Lower lobe of right lung (tissue), 2 donors: ENCODE data around the gene CARD10. TPM values are rescaled to one million over a fixed set of nuclear protein-coding genes. Genes with fewer than 3 reads are reported as not detected.

Source experiments
- ATAC-seq, 2 donors: fragments of 200-7000 bp; cut with Tn5 transposase; one replicate each; pipeline ENCODE4 v1.9.1; 2020 to 2022; ENCODE audit warnings: mild to moderate bottlenecking in 2 of 2, moderate library complexity in 2 of 2
- DNase-seq: peaks from one replicate; pipeline ENCODE4 v3.0.0-alpha.2; 2020
- H3K27ac ChIP-seq: fragments of 200-600 bp; one replicate; pipeline ENCODE4 v1.8.0; 2022
- H3K27me3 ChIP-seq: fragments of 200-600 bp; one replicate; pipeline ENCODE4 v1.8.0; 2022; ENCODE audit warnings: low read depth
- H3K36me3 ChIP-seq: fragments of 200-600 bp; one replicate; pipeline ENCODE4 v1.8.0; 2022; ENCODE audit warnings: mild to moderate bottlenecking
- H3K4me1 ChIP-seq: fragments of 200-600 bp; one replicate; pipeline ENCODE4 v1.8.0; 2022
- H3K4me3 ChIP-seq: fragments of 200-600 bp; one replicate; pipeline ENCODE4 v1.8.0; 2022; ENCODE audit warnings: mild to moderate bottlenecking
- H3K9me3 ChIP-seq: fragments of 200-600 bp; one replicate; pipeline ENCODE4 v1.8.0; 2022
- intact Hi-C: fragments of 100-400 bp; cut with DNase I; formaldehyde crosslinking; loops from one replicate; pipeline ENCODE4 v1.11.0; 2022
- long read RNA-seq: library from polyadenylated mRNA; unstranded; transcript quantifications from one replicate; pipeline ENCODE4 v2.0.0, GENCODE V29; 2021
- total RNA-seq: library from RNA; stranded (reverse); fragmentation: NEBNext Ultra II Directional; extraction: Animal tissue kit (Norgen Biotek cat#: 25700); gene quantifications from one replicate; pipeline ENCODE4 v1.2.1, GENCODE V29; 2021
- TF ChIP-seq, protein P1 (sequence below): fragments of 200-600 bp; IDR thresholded peaks from one replicate; pipeline ENCODE4 v1.8.0; 2022; ENCODE audit warnings: antibody characterized with exemption, mild to moderate bottlenecking
- donor health status: DM: no; HTN: yes; CAD: no; lungs with severe emphysema.

Gene CARD10, protein sequence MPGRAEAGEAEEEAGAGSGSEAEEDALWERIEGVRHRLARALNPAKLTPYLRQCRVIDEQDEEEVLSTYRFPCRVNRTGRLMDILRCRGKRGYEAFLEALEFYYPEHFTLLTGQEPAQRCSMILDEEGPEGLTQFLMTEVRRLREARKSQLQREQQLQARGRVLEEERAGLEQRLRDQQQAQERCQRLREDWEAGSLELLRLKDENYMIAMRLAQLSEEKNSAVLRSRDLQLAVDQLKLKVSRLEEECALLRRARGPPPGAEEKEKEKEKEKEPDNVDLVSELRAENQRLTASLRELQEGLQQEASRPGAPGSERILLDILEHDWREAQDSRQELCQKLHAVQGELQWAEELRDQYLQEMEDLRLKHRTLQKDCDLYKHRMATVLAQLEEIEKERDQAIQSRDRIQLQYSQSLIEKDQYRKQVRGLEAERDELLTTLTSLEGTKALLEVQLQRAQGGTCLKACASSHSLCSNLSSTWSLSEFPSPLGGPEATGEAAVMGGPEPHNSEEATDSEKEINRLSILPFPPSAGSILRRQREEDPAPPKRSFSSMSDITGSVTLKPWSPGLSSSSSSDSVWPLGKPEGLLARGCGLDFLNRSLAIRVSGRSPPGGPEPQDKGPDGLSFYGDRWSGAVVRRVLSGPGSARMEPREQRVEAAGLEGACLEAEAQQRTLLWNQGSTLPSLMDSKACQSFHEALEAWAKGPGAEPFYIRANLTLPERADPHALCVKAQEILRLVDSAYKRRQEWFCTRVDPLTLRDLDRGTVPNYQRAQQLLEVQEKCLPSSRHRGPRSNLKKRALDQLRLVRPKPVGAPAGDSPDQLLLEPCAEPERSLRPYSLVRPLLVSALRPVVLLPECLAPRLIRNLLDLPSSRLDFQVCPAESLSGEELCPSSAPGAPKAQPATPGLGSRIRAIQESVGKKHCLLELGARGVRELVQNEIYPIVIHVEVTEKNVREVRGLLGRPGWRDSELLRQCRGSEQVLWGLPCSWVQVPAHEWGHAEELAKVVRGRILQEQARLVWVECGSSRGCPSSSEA
- total RNA-seq: 14.9 TPM
- long read RNA-seq, full-length matches to known transcripts: 15 of 33 reads
- long read RNA-seq, partial matches to known transcripts: 12 of 33 reads
- long read RNA-seq, other reads (novel, unspliced or antisense): 6 of 33 reads

DNA sequence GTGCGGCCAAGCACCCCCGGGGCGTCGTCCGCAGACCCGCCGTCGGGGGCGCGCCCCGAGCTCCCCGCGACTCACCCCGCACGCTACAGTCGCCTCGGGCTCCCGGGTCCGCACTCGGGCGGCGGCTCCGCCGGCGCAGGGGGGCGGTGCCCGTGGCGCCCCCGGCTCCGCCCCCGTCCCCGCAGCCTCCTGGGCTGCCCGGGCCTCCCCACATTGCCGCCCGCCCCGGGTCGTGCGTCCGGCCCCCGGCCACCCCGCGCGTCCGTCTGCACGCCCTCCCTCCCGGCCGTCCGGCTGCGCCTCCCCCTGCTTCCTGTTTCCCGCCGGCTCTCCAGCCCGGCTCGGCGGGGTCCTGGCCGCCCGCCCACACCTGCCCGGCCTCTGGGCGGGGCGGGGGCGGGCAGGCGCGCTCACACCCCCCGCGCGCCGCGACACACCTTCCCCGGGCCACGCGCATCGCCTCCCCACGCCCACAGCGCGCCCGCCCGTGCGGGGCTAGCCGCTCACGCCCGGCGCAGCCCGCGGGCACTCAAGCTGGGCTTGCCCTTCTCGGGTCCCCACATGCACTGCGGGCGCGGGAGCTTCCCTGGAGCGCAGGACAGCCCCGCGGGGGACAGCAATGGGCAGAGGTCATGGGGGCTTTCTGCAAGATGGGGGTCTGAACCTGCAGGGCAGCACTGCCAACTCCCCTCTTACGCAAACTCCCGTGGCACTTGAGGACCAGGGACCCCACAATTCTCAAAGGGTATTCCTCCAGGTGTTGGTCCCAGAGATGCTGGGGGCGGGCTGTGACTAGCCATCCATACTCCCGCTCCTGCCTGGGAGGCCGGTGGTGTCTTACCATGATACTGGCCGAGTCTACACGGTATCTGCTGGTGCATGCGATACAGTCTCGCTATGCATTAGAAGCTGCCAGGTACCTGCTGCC lies at the start of gene CARD10:
Gene CARD10, minus strand, starts transcription at position 148 of the 928 bp plus-strand sequence. CDS start 215 bp downstream, outside the sequence.
- no peaks in the 10 kb centered on the region for H3K9me3 ChIP-seq
- intact Hi-C loops: no loop called here
- peak within 1 kb of the TSS; percentile 68 for H3K4me3 ChIP-seq
- ATAC-seq (peak; percentile 69 to 72), DNase-seq (no peak)
- H3K4me1 ChIP-seq: peaks cover 13% of the 10 kb centered on the region
- peaks cover 22% of the 10 kb centered on the region for H3K27me3 ChIP-seq
- peak within 1 kb of the TSS; percentile 64 for H3K27ac ChIP-seq
- TF ChIP-seq, protein P1, sequence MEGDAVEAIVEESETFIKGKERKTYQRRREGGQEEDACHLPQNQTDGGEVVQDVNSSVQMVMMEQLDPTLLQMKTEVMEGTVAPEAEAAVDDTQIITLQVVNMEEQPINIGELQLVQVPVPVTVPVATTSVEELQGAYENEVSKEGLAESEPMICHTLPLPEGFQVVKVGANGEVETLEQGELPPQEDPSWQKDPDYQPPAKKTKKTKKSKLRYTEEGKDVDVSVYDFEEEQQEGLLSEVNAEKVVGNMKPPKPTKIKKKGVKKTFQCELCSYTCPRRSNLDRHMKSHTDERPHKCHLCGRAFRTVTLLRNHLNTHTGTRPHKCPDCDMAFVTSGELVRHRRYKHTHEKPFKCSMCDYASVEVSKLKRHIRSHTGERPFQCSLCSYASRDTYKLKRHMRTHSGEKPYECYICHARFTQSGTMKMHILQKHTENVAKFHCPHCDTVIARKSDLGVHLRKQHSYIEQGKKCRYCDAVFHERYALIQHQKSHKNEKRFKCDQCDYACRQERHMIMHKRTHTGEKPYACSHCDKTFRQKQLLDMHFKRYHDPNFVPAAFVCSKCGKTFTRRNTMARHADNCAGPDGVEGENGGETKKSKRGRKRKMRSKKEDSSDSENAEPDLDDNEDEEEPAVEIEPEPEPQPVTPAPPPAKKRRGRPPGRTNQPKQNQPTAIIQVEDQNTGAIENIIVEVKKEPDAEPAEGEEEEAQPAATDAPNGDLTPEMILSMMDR: no peak
- H3K36me3 ChIP-seq: no peaks in the 10 kb centered on the region

GRCh38 chr22:37568448-37569008 lies 49.3 kb upstream of the CARD10 start:
- Histone ChIP-seq H3K36me3 (peaks cover 34% of the 10 kb centered on the region), H3K27me3 (no peaks in the 10 kb centered on the region), H3K9me3 (no peaks in the 10 kb centered on the region), H3K27ac (peak overlapping the region; percentile 60), H3K4me1 (peaks cover 70% of the 10 kb centered on the region), H3K4me3 (no peak overlapping the region)
- TF ChIP-seq, protein P1: no peak
- intact Hi-C loops: no loop called here
- DNase-seq: no peak
- no peak for ATAC-seq

DNA sequence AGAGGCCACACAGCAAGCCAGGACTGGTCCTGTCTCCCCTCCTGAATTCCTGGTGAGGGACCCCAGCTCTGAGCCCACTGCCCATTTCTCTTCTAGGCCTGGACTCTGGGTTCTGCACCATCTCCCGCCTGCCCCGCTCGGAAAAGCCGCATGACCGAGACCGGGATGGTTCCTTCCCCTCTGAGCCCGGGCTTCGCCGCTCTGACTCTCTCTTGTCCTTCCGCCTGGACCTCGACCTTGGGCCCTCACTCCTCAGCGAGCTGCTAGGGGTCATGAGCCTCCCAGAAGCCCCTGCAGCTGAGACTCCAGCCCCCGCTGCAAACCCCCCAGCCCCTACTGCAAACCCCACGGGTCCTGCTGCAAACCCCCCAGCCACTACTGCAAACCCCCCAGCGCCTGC lies 48.8 kb upstream of the CARD10 start:
- no peak for DNase-seq
- Histone ChIP-seq H3K27ac (no peak overlapping the region), H3K9me3 (no peaks in the 10 kb centered on the region), H3K27me3 (no peaks in the 10 kb centered on the region), H3K36me3 (peaks cover 34% of the 10 kb centered on the region), H3K4me1 (peaks cover 72% of the 10 kb centered on the region), H3K4me3 (no peak overlapping the region)
- intact Hi-C loops: no loop called here
- TF ChIP-seq, protein P1: no peak
- no peak for ATAC-seq

DNA sequence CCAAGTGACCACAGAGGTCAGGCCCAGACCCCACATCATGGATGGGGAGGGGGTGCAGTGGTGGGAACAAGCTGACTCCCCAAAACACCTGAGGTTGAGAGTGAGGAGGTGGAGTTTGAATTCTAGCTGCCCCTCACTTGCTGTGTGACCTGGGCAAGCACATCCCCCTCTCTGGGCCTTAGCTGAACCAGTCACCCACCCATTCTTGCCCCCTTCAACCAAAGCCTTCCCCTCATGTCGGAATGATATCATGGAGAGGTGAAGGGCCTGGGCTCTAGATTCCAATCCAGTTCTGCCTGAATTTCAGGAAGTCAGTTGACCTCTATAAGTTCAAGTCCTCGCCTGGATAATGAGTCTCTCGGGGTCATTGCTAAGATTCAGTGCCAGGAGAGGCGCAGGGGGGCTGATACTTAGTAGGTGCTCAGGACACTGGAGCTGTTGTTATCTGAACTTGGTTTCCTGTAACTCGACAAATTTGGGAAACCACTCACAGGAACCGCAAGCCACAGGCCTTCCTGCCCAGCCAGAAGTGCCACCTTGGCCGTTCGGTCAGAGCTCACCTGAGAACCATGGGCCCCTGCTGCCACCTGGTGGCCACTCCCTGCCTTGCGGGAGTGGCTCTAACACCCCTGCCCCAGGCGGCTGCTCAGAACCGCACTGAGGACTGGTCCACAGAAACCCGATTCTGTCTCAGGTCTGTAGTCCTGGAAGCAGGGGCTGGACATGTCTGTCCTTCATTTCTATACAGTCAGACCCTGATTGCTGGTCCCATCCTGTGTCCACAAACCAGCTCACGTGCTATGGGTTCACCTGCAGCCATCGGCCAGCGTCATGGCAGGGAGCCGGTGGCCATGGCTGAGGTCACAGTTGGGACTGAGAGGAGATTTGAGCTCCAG lies 47.9 kb upstream of the CARD10 start:
- TF ChIP-seq, protein P1: peak; percentile 95
- ATAC-seq (peak; percentile 77 to 88), DNase-seq (peak; percentile 92)
- Histone ChIP-seq H3K4me1 (peaks cover 80% of the 10 kb centered on the region), H3K4me3 (no peak overlapping the region), H3K27ac (peak overlapping the region; percentile 77), H3K9me3 (no peaks in the 10 kb centered on the region), H3K27me3 (no peaks in the 10 kb centered on the region), H3K36me3 (peaks cover 34% of the 10 kb centered on the region)
- intact Hi-C loops: no loop called here
